ENCODE results near the gene RIMKLB. TPM values are rescaled to one million over a fixed set of nuclear protein-coding genes. Genes with fewer than 3 reads are reported as not detected.
"Not testable (repeated sequence)": the region's sequence is repeated elsewhere in the genome, so short reads cannot be mapped to it uniquely, and the experiment has no call there.

RIMKLB gene
- total RNA-seq, 1 experiment from 2014 or later = 33.3 TPM

DNA sequence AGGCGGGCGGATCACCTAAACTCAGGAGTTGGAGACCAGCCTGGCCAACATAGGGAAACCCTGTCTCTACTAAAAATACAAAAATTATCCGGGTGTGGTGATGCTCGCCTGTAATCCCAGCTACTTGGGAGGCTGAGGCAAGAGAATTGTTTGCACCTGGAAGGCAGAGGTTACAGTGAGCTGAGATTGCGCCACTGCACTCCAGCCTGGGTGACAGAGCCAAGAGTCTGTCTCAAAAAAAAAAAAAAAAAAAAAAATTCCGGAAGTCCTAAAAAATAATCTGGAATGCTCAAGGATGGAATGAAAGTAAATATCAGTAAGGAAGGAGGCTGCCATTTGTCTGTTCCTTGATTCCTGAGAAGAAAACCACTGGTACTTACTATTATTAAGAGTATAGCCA, 45.3 kb downstream of the RIMKLB start:
- DNase-seq (ENCODE audit: low read depth, low spot score); in situ Hi-C loops (cut with HindIII; ENCODE audit: low pct_unique_long_range_greater_than_20kb, low sequenced_read_pairs): not testable (repeated sequence)

DNA sequence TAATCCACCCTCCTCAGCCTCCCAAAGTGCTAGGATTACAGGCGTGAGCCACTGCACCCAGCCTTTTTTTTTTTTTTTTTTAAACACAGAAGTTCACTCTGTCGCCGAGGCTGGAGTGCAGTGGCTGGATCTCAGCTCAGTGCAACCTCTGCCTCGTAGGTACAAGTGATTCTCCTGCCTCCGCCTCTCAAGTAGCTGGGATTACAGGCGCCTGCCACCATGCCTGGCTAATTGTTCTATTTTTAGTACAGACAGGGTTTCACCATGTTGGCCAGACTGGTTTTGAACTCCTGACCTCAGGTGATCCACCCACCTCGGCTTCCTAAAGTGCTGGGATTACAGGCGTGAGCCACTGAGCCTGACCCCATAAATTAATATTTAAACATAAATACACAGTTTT, 47.8 kb downstream of the RIMKLB start:
- in situ Hi-C loops (cut with HindIII; ENCODE audit: low pct_unique_long_range_greater_than_20kb, low sequenced_read_pairs); DNase-seq (ENCODE audit: low read depth, low spot score): not testable (repeated sequence)

DNA sequence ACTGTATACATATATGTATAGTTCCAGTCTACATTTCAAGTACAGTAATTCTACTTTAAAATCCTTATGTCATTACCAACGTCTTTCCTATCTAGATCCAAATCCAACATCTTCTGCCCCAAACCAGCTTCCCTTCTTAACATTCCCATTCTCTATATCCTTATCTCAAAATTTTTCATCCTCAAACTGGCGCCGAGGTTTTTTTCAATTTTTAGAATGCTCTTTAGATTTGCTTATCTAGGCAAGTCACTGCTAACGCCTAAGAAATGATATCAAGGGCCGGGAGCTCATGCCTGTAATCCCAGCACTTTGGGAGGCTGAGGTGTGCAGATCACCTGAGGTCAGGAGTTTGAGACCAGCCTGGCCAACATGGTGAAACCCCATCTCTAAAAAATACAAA, 48.3 kb downstream of the RIMKLB start:
- in situ Hi-C loops (cut with HindIII; ENCODE audit: low pct_unique_long_range_greater_than_20kb, low sequenced_read_pairs) = no loop called here
- no peak for DNase-seq (ENCODE audit: low read depth, low spot score)

DNA sequence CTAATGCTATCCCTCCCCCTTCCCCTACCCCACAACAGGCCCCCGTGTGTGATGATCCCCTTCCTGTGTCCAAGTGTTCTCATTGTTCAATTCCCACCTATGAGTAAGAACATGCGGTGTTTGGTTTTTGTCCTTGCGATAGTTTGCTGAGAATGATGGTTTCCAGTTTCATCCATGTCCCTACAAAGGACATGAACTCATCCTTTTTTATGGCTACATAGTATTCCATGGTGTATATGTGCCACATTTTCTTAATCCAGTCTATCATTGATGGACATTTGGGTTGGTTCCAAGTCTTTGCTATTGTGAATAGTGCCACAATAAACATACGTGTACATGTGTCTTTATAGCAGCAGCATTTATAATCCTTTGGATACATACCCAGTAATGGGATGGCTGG, 62.3 kb downstream of the RIMKLB start:
- in situ Hi-C loops (cut with HindIII; ENCODE audit: low pct_unique_long_range_greater_than_20kb, low sequenced_read_pairs); DNase-seq (ENCODE audit: low read depth, low spot score): not testable (repeated sequence)

DNA sequence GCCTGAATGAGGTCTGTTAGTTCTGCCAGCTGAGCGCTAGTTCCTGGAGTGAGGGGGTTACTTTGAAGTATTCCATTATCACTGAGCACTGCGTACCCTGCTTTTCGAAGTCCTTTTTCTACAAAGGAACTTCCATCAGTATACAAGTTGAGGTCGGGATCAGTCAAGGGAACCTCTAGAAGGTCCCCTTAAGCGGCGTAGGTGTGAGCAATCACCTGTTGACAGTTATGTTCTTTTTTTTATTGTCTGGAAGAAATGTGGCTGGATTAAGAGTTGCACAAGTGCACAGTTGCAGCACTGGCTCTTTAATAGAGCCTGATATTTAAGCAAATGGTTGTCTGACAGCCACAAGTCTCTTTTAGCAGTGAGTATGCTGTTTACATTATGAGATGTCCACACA, 64.9 kb downstream of the RIMKLB start:
- in situ Hi-C loops (cut with HindIII; ENCODE audit: low pct_unique_long_range_greater_than_20kb, low sequenced_read_pairs); DNase-seq (ENCODE audit: low read depth, low spot score): not testable (repeated sequence)

DNA sequence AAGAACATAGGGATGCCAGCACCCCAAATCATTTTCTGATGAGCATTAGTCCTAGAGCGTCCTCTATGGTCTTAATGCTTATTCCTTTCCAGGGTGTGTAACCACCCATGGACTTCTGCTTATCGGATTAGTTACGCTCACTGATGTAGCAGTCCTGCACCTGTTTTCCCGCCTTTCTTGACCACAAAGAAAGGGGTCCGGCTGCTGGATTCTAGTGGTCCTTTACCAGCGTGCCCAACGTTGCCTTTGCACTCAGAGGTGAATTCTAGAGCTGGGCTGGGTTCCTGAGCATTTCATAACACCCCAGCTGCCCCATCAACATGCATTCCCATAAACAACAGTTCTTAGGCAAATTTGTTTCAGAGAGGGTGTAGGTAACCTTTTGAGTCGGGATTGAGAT, 68.3 kb downstream of the RIMKLB start:
- DNase-seq (ENCODE audit: low read depth, low spot score); in situ Hi-C loops (cut with HindIII; ENCODE audit: low pct_unique_long_range_greater_than_20kb, low sequenced_read_pairs): not testable (repeated sequence)

DNA sequence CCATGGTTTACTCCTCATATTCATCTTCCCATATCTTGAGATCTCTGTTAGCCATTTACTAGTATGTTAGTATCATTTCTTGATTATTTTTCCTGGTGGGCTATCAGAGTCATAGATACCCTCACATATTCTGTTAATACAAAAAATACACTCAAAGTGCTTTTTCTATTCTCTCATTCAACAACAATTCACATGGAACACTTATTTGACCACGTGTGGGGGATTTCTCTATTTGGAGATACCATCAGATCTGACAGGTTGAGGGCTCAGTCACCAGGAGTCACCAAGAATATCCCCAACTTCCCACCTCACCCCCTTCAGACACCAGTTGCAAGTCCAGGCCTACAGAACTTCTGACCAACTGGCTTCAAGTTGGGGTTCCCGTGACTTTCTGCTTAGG, 72.7 kb downstream of the RIMKLB start:
- in situ Hi-C loops (cut with HindIII; ENCODE audit: low pct_unique_long_range_greater_than_20kb, low sequenced_read_pairs) = no loop called here
- no peak for DNase-seq (ENCODE audit: low read depth, low spot score)

DNA sequence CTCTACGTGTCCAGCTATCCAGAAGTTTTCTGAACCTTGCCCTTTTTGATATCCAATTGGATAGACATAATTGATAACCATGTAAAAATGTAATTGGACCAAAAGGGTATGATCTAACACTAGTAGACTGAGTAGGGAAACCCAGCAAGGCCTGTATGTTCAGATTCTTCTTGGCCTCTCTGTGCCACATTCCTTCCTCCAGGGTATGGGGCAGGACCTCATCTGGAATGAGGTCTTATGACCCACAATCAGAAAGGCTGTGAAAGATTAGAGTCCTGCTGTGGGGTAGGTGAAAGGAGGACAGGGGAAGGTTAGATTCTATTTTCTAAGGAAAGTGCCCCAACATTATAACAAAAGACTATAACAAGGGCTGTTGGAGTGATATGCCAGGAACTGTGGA, 73.3 kb downstream of the RIMKLB start:
- DNase-seq (ENCODE audit: low read depth, low spot score) = peak; percentile 40
- in situ Hi-C loops (cut with HindIII; ENCODE audit: low pct_unique_long_range_greater_than_20kb, low sequenced_read_pairs) = no loop called here

DNA sequence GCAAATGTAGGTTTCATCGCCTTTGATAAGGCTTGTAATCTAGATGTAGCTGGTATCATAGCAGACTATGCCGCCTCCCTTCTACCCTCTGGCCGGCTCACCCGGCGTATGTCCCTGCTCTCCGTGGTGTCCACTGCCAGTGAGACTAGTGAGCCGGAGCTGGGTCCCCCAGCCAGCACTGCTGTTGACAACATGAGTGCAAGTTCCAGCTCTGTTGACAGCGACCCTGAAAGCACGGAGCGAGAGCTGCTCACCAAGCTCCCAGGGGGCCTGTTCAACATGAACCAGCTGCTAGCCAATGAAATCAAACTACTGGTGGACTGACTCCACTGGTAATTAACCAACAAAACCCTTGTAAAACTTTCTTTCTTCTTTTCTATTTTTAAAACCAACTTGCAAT, 75.7 kb downstream of the RIMKLB start:
- no peak for DNase-seq (ENCODE audit: low read depth, low spot score)
- in situ Hi-C loops (cut with HindIII; ENCODE audit: low pct_unique_long_range_greater_than_20kb, low sequenced_read_pairs) = no loop called here

DNA sequence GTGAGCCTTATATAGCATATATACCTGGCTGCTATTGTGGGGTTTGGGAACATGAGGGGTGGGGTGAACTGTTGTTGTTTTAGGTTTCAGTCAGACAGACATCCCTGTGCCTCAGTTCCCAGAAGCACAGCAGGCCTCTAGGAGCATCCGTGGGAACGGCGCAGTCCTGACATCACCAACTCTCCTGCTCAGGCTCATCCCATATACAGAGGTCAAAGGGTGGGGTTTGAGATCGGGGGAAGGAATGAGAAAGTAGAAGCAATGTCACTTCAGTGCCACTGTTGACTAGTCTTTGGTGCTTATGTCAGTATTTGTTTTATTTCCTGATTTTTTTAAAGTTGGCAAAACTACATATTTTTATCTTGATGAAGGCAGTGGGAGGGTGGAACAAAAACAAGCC, 81.5 kb downstream of the RIMKLB start:
- in situ Hi-C loops (cut with HindIII; ENCODE audit: low pct_unique_long_range_greater_than_20kb, low sequenced_read_pairs) = no loop called here

DNA sequence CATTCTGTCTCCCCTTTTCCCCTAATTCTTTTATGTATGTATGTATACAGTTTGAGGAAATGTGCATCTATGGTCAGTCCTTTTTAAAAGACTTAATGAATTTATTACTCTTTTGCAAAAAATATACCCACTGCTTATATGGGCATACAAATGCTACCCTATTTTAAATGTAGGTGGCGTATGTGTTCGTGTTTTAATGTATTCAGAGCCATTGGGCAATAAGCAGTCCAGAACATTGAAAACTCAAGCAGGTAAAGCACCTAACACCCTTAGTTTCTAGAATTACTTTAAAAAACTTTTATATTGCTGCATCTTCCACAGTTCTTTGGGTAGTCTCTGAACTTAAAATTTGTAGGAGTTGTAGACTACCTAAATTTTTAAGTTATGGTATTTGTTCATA, 82.1 kb downstream of the RIMKLB start:
- peak; percentile 32 for DNase-seq (ENCODE audit: low read depth, low spot score)
- in situ Hi-C loops (cut with HindIII; ENCODE audit: low pct_unique_long_range_greater_than_20kb, low sequenced_read_pairs) = no loop called here

More for the DNA sequence above, 81.5 kb downstream of the RIMKLB start:
- no peak for DNase-seq (ENCODE audit: low read depth, low spot score)

DNA sequence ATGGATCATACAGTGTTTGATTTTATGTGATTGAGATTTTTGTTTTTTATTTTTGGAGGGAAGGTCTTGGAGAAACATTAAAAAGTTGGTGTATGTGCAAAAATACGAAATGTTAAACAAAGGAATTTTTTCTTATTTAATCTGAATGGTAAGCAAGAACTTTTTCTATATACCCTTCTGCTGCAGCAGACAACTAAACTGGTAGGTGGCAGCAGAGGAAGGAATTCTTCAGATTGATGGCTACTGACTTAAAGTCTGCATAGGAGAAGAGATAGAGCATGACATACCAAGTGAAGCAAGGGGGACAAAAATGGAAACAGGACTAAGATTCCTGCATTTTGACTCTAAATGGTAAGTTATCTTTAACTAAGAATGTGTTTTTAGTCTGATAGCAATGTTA, 82.6 kb downstream of the RIMKLB start:
- peak; percentile 72 for DNase-seq (ENCODE audit: low read depth, low spot score)
- in situ Hi-C loops (cut with HindIII; ENCODE audit: low pct_unique_long_range_greater_than_20kb, low sequenced_read_pairs) = no loop called here

DNA sequence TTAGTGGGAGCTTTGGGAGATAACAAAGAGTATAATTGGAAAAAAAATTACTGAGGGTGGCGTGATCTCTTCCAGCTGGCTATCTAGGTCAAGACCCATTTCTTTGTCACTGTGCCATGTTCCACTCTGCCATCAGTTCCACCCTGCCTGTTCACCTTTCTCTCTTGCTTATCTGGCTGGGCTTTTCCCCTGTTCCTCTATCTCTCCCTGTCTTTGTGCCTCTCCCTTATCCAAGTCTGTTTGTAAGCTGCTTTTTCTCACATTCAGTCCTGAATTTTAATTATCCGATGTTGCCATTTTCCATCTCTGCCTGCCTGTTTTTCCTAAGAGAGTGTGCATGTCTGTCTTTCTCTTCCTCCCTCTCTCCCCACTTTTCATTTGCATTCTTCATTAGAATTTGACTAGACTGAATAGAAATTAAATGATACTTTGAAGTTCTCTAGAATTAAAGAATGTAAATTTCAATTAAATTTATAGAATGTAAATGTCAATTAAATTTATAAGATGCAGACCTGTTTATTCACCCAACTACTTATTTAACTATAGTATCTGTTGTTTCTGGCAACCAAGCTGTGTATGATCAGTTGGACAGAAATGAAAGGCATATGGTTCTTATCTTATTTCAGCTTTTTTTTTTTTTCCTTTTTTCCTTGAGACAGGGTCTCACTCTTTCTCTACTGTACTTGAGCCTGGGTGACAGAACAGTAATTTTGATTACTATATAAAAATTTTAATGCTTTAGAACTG, 83.8 kb downstream of the RIMKLB start:
- no peak for DNase-seq (ENCODE audit: low read depth, low spot score)
- in situ Hi-C loops (cut with HindIII; ENCODE audit: low pct_unique_long_range_greater_than_20kb, low sequenced_read_pairs) = no loop called here

DNA sequence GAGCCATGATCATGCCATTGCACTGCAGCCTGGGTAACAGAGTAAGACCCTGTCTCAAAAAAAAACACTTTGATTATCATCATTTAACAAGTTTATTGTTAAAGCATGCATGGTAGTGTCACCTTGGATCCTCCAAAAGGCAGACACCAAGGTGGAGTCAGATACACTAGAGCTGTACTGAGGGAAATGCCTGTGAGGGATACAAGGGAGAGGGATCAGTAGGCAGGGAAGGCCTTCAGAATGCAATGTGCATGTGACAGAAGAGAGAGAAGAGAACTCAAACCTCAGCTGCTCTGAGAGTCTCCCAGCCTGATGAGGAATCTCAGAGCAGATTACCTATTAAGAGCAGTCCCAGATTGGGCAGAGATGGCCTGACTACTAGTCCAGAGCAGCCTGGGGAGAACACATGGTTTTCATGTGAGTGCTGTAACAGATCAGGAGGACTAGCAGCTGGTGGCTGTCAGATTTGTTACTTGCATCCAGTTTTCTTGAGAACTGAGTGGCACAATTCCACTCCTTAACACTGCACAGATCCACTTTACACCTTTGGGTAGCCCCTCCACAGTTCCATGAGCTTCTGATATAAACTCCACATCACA, 86.6 kb downstream of the RIMKLB start:
- in situ Hi-C loops (cut with HindIII; ENCODE audit: low pct_unique_long_range_greater_than_20kb, low sequenced_read_pairs) = no loop called here
- DNase-seq (ENCODE audit: low read depth, low spot score) = peak; percentile 55

DNA sequence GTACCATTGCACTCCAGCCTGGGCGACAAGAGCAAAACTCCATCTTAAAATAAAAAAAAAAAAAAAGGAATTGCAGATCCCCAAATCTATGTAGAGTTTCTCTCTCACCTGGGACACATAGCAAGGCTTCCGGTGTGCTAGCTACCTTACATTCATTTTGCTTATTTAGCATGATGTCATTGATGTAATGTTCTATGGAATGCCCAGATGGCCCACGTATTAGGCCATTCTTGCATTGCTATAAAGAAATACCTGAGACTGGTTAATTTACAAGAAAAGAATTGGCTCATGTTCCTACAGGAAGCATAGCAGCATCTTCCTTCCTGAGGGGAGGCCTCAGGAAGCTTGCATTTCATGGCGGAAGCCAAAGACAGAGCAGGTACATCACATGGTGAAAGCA, 87.7 kb downstream of the RIMKLB start:
- DNase-seq (ENCODE audit: low read depth, low spot score) = no peak
- in situ Hi-C loops (cut with HindIII; ENCODE audit: low pct_unique_long_range_greater_than_20kb, low sequenced_read_pairs) = no loop called here

DNA sequence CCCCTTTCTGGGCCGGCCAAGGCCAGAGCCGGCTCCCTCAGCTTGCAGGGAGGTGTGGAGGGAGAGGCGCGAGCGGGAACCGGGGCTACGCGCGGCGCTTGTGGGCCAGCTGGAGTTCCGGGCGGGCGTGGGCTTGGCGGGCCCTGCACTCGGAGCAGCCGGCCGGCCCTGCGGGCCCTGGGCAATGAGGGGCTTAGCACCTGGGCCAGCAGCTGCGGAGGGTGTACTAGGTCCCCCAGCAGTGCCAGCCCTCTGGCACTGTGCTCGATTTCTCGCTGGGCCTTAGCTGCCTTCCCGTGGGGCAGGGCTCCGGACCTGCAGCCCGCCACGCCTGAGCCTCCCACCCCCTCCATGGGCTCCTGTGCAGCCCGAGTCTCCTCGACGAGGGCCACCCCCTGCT, 89.4 kb downstream of the RIMKLB start:
- in situ Hi-C loops (cut with HindIII; ENCODE audit: low pct_unique_long_range_greater_than_20kb, low sequenced_read_pairs) = not testable (repeated sequence)

DNA sequence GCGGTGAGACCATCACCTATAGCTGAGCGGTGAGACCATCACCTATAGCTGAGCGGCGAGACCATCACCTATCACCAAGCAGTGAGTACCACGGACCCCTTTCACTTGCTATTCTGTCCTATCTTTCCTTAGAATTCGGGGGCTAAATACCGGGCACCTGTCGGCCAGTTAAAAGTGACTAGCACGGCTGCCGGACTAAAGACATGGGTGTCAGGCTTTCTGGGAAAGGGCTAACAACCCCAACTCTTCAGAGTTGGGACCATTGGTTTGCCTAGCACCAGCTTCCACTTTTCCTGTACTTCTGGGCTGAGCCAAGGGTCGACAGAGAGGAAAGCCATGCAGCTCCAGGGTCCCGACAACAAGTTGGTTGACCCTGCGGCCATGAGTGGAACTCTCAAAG, 90.9 kb downstream of the RIMKLB start:
- DNase-seq (ENCODE audit: low read depth, low spot score); in situ Hi-C loops (cut with HindIII; ENCODE audit: low pct_unique_long_range_greater_than_20kb, low sequenced_read_pairs): not testable (repeated sequence)

More for the DNA sequence above, 89.4 kb downstream of the RIMKLB start:
- DNase-seq (ENCODE audit: low read depth, low spot score) = not testable (repeated sequence)

DNA sequence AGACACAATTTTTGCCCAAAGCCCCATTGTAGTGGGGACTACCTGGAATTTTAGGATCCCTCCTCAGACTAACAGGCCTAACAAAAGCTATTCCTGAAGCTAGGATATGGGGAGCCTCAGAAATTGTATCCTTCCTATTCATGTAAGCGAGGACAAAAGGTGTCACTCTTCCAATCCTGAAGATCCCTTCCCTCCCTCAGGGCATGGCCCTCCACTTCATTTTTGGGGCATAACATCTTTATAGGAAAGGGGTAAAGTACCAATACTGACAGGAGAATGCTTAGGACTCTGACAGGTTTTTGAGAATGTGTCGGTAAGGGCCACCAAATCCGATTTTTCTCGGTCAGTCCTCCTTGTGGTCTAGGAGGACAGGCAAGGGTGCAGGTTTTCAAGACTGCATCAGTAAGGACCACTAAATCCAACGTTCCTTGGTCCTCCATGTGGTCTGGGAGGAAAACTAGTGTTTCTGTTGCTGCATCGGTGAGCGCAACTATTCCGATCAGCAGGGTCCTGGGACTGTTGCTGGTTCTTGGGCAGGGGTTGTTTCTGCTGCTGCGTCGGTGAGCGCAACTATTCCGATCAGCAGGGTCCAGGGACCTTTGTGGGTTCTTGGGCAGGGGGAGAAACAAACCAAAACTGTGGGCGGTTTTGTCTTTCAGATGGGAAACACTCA, 91.7 kb downstream of the RIMKLB start:
- DNase-seq (ENCODE audit: low read depth, low spot score); in situ Hi-C loops (cut with HindIII; ENCODE audit: low pct_unique_long_range_greater_than_20kb, low sequenced_read_pairs): not testable (repeated sequence)

DNA sequence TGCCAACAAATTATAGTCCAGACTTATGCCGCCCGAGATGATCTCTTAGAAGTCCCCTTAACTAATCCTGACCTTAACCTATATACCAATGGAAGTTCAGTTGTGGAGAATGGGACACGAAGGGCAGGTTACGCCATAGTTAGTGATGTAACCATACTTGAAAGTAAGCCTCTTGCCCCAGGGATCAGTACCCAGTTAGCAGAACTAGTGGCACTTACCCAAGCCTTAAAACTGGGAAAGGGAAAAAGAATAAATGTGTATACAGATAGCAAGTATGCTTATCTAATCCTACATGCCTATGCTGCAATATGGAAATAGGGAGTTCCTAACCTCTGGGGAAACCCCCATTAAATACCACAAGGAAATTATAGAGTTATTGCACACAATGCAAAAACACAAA, 95.4 kb downstream of the RIMKLB start:
- DNase-seq (ENCODE audit: low read depth, low spot score); in situ Hi-C loops (cut with HindIII; ENCODE audit: low pct_unique_long_range_greater_than_20kb, low sequenced_read_pairs): not testable (repeated sequence)
